ENCODE data around the gene FAM222A.

The FAM222A gene

GRCh38 chr12:109736552-109737108 is 23.0 kb downstream of the FAM222A start:
- in situ Hi-C loops (cut with MboI; ENCODE audit: low sequenced_read_pairs) = no loop called here

- in situ Hi-C loops (cut with MboI; ENCODE audit: low sequenced_read_pairs) = no loop called here
Measured at GRCh38 chr12:109737126-109737525, 23.5 kb downstream of the FAM222A start.

DNA sequence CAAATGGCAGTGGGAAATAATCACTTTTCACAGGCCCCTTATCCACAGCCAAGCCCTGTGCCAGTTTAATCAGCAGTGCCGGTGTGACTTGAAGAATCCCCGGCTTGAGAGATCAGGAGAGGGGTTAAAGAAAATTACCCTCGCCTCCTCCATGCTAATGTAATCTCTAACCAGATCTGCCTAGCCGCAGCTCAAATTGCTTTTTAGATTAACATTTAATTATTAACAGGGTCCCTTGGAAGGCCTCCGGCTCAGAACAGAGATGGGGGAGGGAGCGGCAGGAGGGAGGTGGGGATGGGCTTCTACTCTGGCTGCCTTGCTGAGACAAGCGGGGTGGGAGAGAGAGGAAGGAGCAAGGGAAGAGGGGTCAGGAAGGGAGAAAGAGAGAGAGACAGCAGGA is 24.0 kb downstream of the FAM222A start:
- in situ Hi-C loops (cut with MboI; ENCODE audit: low sequenced_read_pairs) = no loop called here

GRCh38 chr12:109738209-109738608 is 24.6 kb downstream of the FAM222A start:
- in situ Hi-C loops (cut with MboI; ENCODE audit: low sequenced_read_pairs) = no loop called here

- in situ Hi-C loops (cut with MboI; ENCODE audit: low sequenced_read_pairs) = no loop called here
Measured at GRCh38 chr12:109738878-109739665, 25.4 kb downstream of the FAM222A start.

DNA sequence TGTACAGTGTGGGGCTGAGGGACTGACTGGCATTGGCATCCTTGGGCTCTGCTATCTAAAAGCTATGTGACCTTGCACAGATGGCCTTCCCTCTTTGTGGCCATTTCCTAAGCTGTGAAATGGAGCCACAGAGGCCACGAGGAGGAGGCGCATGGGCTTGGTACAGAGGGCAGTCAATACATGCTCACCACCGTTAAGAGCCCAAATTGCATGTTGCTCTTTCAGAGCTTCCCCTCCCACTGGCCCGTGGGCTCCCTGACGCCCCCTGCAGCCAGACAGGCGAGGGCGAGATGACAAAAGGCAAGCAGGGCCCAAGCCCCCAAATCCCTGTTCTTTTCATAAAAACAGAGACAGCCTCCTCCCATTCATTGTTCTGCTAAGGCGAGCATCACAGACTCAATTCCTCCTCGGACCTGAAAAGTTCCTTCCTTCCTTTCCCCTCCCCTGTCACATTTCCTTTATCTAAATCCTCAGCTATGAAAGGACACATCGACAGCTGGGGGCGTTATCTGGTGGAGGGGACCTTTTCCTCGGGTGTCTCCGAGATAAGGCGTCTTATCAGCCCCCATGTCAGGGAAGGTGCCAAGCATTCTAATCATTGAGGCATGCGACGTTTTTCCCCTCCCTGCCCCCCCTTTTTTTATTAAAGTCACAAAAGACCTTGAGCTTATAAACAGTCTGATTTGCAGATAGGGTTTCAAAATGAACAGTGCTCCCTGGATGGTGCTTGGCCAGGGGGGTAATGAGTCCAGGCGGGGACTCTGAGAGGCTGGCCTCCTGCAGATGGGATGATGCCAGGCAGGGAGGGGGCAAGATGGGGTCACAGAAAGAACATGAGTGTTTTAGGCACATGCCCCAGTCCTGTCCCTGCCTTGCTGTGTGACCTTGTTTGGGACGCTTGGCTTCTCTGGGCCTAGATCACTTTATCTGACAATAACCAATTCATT is 26.4 kb downstream of the FAM222A start:
- in situ Hi-C loops (cut with MboI; ENCODE audit: low sequenced_read_pairs) = no loop called here

GRCh38 chr12:109740694-109741245 is 27.1 kb downstream of the FAM222A start:
- in situ Hi-C loops (cut with MboI; ENCODE audit: low sequenced_read_pairs) = no loop called here

GRCh38 chr12:109741286-109741969 is 27.8 kb downstream of the FAM222A start:
- in situ Hi-C loops (cut with MboI; ENCODE audit: low sequenced_read_pairs) = no loop called here

DNA sequence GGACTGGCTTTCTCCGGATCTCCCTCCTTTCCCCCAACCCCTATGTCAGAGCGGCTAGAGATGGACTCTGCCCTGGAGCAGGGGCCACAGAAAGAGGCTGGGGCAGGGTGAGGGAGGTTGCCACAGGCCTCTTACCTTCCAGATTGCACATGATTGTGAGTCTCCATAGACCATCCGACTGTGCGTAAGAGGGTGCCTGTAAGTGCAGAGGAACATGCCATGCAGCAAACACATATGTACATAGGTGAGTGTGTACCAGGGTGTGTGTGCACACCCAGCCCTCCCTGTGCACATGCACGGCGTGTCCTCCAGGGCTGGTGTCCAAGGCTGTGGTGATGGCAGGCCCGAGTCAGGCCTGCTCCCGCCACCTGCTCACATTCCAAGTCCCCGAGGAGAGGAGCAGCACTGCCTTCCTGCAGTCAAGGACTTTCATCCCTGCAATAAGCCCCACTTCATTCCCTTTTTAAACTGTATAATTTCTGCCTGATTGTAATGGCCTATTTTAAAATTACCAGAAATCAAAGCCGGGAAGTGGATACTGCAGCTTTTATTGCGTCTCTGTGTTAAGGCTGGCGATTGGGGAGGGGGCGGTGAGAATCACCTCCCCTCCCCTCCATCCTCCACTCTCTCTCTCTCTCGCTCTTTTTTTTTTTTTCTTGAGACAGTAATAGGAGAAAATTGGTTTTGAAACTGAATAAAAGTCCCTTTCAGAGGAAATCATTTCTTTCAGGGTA is 28.5 kb downstream of the FAM222A start:
- in situ Hi-C loops (cut with MboI; ENCODE audit: low sequenced_read_pairs) = no loop called here

DNA sequence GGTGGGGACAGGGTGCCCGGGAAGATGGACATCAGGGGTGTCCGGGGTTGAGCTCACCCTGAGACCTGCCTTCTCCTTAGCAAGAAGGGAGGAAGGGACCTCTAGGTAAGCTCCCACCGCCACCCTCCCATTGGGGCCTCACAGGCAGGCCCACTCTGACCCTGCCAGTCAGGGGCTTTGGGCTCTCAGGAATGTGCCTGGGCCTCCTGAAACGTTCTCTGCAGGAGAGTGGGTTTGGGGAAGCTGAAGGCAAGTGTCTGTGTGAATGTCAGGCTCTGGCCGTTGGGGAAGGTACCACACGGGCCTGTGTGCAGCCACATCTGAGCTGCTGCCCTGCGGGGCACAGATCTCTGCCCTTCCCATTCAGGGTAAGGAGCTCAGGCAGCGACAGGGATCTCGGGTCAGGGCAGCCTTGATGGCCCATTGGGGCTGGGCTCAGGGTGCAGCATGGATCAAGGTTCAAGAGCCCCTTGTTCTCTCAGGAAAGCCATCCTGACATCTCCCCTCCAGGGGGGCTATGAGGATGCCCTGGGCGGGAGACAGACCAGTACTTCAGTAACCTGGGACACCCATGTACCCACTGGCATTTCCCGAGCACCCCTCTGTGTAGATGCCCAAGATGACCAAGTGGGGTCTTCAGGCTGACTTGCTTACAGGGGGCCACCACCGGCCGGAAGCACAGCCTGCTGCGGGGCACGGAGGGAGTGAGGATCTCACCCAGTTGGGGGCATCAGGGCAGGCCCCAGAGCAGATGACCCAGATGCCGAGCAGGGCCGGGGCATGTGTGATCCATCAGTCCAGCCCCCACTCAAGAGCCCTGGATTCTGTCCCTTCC is 29.7 kb downstream of the FAM222A start:
- in situ Hi-C loops (cut with MboI; ENCODE audit: low sequenced_read_pairs) = no loop called here

DNA sequence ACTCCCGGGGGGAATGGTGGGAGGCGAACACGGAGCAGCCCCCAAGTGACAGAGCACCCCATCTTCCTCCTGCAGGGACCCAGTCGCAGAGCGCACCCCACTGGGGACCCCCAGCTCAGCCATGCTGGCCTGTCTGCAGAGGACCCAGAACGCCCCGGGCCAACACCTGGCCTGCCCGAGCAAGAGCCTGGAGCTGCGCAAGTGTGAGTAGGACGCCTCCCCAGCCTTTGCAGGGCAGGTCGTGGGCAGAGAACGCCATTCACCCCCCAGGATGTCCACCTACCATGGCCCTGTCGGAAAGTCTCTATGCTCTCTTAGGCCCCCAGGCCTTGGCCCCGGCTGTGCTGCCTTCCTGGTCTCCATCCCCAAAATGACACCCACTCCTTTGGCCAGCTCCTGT is 30.4 kb downstream of the FAM222A start:
- in situ Hi-C loops (cut with MboI; ENCODE audit: low sequenced_read_pairs) = no loop called here

DNA sequence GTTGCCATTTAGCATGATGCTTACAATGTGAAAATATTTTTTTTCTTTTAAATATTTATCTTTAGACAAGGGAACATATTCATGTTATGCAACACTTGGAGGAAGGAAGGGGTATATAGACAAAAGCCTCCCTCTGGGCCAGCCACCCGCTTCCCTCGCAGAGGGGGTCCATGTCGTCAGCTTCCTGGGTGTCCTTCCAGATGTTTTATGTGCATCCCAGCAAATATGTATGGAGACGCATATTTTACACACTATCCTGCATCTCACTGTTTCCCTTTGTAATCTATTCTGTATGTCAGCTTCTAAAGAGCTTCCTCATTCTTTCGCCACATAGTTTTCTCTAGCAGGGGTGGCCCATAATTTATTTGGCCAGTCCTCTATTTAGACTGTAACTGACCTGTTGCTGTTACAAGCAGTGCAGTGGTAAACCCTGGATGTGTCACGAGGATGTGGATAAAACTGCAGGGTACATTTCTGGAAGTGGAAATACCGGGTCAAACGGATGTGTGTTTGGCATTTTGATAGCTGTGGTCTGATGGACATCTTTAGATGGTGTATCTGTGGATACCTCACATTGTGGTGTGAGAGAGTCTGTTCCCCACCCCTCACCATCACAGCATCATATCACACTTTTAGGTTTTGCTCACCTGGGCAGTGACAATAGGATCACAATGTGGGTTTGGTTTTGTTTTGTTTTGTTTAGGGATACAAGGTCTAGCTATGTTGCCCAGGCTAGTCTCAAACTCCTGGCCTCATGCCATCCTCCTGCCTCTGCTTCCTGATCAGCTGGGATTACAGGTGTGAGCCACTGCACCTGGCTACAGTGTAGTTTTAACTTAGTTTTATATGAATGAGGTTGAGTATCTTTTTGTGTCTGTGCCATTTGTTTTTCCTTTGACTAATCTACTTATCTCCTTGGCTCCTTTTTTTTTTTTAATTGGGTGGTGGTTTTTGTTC is 31.6 kb downstream of the FAM222A start:
- in situ Hi-C loops (cut with MboI; ENCODE audit: low sequenced_read_pairs) = no loop called here

DNA sequence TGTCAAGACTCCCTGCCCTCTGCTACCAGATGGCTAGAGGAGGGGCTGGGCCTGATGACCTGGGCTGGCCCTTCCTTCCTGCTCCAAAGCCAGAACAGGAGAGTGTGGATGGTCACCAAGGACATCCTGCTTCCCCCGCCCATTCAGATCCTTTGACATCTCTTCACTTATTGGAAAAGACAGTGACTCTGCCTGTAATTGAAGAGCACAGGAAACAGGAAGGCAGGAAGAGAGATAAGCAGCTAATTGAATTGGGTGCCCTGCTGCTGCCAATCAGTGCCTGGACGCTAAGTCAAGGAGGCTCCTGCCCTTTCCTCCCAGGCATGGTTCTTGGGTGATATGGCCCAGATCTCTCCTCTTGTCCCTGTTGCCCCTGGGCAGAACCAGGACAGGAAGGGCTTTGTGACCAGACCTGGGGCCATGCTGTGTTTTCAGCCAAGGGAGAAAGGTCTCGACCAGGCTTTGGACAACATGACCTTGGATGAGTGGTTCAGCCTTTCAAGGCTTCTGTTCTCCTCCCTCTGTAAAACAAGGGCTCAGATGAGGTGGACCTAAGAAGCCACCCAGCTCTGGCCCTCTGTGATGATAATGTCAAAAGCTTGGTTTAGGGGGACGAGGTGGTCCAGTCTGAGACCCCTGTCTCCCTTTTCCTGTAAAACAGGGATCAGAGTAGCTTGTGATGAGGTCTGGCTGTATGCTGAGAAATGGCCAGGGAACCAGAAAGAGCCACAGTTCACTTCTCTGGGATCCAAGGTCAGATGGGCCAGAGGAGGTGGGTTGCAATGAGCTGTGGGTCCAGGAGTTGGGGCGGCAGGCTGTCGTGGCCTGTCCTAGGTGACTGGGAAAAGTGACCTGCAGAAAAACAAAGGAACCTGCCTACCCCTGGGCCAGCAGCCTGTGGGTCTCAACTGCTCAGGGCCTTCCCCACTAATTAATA is 38.8 kb downstream of the FAM222A start:
- in situ Hi-C loops (cut with MboI; ENCODE audit: low sequenced_read_pairs) = no loop called here

- in situ Hi-C loops (cut with MboI; ENCODE audit: low sequenced_read_pairs) = no loop called here
Measured at GRCh38 chr12:109753054-109753401, 39.4 kb downstream of the FAM222A start.

GRCh38 chr12:109753959-109754358 is 40.3 kb downstream of the FAM222A start:
- in situ Hi-C loops (cut with MboI; ENCODE audit: low sequenced_read_pairs) = no loop called here

- in situ Hi-C loops (cut with MboI; ENCODE audit: low sequenced_read_pairs) = no loop called here
Measured at GRCh38 chr12:109756457-109756856, 42.8 kb downstream of the FAM222A start.

GRCh38 chr12:109757671-109758265 is 44.1 kb downstream of the FAM222A start:
- in situ Hi-C loops (cut with MboI; ENCODE audit: low sequenced_read_pairs) = no loop called here

All from HL-60/S4 (cell line).